Inflammatory macrophage (primary cell): ENCODE results near the gene MYCBPAP.

ENCODE experiments used
- DNase-seq, 2 donors: peaks; one replicate each; pipeline ENCODE4 v3.0.0-alpha.2; 2020 to 2022

The MYCBPAP gene

DNA sequence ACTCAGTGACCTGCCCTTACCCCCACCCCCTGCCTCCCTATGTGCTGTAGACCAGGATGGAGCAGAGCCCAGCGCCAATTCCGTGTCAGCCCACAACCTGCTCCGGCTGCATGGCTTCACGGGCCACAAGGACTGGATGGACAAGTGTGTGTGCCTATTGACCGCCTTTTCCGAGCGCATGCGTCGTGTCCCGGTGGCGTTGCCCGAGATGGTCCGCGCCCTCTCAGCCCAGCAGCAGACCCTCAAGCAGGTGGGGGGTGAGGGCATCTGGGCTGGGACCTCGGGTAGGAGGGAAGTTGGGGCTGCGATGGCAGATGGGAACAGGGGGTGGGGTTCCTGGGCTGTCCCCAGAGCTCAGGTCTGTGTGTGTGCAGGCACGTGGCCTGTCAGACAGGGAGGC is 46.0 kb downstream of the MYCBPAP start:
- DNase-seq, result no peak

DNA sequence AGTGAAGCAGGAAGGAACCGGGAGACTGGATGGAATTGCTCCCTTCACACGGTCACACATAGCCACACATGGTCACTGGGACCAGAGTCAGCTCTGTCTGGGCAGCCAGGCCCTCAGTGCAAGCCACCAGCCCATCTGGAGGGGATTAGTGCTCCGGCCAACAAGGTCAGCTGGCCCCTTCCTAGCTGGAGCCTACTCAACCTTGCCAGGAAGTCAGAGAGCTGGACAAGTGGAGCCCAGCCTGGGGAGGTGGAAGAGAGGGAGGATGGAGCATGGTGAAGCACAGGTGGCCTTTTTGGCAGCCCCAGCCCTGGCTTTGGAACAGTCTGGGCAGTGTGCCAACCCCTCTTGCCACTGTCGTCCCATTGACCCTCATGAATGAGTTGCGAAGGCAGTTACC is 48.6 kb downstream of the MYCBPAP start:
- no peak for DNase-seq

DNA sequence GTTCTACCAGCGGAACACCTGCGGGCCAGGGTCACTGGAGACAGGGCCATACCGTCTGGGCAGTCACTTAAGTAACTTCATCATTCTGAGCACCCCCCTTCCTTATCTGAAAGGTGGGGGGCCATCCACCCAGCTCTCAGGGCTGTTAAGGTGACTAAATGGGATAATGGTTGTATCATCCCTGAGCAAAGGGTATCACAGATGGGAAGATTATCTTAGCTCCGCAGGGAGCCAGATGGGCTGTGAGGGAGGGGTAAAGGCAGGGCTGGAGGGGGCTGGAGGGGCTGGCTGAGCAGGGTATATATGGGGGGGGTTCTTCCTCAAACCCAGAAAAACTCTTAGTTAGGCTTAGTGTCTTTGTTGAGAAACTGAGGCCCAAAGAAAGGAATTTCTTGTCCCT is 49.4 kb downstream of the MYCBPAP start:
- no peak for DNase-seq

DNA sequence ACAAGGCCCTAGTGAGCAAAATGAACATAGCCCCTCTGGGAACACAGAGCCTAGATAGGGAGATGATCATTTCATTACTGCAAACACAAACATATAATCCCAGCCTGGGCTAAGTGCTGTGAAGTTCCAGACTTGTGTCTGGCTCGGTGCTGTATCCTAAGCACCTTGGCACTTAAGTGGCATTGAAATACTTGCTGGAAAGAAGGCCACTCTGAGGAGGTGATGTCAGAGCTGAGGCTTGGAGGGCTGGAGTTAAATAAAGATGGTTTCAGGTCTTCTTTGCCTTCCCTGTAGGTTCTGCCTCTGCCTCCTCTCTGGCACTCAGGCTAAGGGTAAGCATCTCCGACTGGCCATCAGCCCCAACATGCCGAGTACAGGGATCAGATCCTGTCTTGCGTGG is 49.9 kb downstream of the MYCBPAP start:
- no peak for DNase-seq

DNA sequence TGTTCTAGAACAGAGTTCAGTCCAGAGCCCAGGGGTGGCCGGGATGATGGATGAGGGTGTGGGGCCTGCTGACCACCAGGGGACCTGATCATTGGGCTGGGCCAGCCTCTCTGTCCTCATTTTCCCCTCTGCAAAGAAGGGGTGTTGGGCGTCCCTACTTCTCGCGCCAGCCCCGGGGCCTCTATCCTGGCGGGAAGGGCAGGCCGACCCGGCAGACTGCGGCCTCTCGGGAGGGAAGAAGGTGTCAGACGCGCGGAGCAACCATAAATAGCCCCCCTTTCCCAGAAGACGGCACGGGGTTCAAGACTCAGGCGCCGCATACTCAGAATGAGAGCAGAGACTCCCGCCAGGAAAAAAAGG is 50.3 kb downstream of the MYCBPAP start:
- no peak for DNase-seq

DNA sequence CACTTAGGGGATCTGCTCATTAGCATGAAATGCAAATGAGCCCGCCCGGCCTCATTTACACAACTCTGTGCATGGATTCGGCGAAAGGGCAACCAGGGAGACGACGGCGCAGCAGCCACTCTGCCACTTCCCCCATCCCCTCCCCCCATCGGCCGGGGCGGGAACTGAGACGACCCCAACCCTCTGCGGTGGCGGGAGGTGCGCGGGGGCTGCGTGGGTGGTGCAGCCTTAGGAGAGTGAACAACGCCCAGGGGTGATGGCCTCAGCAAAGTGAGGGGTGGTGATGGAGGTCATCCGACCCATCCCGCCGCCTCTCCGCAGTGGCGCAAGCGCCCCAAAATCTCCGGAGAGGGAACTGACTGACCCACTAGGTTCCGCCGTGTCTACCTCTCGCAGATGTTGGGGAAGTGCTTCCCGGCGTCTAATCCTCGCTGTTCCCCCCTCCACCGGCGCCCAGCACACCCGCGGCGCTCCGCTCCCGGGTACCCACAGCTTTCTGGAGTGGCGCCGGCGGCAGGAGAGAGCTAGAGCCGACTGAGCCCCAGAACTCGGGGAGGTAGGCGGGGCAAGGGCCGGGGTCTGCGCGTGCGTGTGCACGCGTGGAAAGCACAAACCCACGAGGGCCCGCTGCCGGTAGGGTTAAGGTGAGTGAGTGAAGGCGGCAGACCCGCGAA is 50.8 kb downstream of the MYCBPAP start:
- DNase-seq, result peak; percentile 44 to 55

DNA sequence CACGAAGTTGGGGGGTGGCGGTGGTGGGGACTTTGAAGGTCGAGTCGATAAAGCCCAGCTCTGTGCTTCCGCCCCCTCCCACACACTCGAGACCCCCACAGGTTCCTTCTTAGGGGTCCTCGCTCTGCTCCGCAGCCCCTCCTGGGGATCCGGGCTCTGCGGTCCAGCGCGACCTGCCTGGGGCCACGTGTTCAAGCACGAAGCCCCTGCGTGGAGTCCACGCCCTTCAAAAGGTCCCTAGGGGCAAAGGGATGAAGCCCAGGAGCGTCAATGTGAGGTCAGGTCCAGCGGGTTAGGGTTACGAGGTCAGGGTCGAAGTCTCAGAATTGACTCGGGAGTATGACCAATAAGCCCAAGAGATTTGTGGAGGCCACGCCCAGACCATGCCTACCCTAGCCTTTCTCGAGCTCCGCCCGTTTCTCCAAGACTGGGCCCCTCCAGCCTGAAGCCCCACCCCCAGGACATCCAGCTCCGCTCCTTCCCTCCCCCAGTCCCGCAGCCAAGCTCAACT is 51.5 kb downstream of the MYCBPAP start:
- peak; percentile 57 for DNase-seq

DNA sequence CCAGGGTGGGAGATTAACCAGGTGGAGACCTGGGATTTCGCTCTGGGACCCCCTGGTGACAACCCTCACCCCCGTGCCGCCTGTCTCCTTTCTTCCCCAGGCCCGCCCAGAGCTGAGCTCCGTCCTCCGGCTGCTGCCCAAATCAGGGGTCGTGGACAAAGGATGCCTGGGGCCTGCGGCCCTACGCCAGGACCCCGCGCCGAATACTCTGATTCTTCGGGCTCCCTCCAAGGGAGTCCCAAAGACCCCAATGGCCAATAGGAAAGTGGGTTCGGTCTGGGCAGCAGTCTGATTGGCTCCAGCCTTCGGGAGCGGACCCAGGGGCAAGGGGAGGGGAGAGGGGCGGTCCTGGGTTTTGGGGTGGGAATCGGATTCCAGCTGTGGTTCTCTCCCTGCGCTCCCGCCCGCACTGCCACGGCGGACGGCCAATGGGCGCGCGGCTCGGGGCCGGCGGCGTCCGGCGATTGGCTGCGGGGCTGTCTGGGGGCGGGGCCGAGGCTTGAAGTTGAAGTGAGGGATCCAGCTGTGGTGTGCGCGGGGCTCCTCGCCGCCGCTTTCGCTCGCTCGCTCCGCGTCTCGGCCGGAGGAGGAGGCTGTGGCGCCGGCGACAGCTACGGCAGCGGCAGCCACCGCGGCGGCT is 52.1 kb downstream of the MYCBPAP start, which contains the start of gene CACNA1G:
CACNA1G (plus strand) TSS at position 531 of the 640 bp plus-strand sequence. CDS start 745 bp downstream, outside the sequence.
- peak; percentile 82 for DNase-seq

DNA sequence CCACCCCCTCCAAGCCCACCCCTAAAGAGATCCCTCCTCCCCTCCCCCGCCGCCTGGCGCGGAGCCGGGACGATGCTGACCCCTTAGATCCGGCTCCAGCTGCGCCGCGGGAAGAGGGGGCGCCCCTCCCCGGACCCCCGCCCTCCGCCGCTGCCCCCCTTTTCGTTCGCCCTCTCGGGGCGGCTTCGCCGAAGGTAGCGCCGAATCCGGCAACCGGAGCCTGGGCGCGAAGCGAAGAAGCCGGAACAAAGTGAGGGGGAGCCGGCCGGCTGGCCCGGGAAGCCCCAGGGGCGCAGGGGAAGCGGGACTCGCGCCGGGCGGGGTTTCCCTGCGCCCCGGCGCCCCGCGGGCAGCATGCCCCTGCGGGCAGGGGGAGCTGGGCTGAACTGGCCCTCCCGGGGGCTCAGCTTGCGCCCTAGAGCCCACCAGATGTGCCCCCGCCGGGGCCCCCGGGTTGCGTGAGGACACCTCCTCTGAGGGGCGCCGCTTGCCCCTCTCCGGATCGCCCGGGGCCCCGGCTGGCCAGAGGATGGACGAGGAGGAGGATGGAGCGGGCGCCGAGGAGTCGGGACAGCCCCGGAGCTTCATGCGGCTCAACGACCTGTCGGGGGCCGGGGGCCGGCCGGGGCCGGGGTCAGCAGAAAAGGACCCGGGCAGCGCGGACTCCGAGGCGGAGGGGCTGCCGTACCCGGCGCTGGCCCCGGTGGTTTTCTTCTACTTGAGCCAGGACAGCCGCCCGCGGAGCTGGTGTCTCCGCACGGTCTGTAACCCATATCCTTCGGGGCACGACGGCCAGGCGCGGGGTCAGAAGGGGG is 52.9 kb downstream of the MYCBPAP start:
- no peak for DNase-seq

DNA sequence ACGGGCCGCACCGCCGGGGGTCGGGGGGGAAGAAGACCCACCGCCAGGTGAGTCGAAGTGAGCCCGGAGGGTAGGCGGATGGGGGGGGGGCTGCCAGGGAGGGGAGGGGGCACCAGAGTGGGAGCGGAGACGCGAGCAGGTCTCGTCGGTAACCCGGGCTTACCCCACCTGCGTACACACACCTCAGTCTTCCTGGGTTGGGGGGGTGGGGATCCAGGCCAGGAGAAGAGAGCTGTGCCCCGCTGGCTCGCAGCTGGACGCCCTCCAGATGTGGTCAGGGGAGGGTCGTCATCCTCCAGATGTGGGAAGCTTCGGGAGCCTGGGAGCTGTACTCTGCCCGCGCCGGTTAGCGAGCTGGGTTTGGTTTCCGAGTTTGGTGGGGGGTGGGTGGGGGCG is 53.5 kb downstream of the MYCBPAP start:
- no peak for DNase-seq

DNA sequence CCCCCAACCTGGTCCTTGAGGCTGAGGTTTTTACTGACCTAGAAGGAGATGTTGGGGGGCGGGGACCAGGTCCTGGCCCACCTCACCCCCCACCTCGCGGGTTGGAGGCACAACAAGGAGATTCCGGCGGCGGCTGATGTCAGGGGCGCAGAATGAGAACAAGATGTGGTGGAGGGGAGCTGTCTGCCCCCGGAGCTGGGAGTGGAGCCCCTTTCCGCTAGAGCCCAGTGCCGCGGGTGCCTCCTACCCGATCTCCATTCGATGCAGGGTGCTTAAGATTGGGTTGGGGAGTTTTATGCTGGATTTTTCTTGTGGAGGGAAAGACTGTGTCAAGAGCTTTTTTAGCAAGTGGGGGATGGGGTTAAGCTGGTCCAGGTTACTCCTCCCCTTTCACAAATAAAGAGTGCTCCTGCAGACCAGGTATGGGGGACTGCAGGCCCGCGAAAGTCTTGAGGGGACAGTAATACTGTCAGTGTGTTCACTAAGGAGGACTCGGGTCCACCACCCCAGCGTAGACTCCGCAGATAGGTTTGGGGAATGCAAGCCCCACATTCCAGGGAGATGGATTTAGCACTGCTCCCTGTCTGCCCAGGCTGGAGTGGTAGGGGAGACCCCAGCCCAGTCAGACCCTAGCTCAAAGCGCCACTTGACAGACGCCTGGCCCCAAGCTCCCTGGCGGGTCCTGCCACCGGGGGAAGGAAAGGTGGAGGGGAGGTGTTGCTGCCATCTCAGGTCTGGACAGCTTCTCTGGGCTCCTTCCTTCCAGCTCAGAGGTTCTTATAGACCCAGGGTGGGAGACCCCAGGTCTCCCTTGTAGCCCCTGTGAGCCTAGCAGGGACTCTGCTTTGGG is 54.2 kb downstream of the MYCBPAP start:
- no peak for DNase-seq

DNA sequence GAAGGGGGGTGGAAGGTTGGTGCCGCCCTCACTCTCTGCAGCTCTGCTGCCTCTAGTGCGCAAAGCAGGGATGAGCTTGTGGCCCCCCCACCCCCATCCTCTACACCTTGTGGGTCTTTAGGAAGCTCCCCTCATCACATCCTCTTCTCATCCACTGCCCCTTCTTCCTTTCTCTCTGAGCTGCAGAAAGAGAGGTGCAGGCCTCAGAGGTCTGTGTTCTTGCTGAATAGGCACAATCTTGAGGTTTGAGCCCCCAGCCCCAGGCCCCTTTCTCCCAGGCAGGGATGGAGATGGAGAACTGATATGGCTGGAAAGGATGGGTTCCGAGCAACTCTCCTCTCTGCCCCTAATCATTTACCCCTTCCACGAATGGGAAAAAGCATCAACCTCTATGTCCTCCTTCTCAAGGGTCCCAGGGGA is 54.9 kb downstream of the MYCBPAP start:
- no peak for DNase-seq

DNA sequence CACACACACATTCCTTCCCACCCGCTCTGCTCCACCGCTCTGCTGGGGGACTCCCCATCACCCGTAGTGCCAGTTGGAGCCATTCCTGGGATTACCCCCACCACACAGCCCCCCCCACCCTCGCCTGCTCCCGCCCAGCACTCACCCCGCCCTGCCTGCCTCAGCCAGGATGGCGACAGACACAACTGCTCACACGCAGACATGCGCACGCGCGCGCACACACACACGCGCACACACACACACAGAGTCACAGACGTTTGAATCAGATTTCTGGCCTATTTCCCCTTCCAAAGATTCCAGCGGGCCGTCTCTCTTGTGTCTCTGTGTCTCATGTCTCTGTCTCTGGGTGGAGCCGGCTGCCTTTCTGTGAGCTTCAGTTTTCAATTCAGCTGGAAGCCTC is 56.7 kb downstream of the MYCBPAP start:
- peak; percentile 48 to 58 for DNase-seq

DNA sequence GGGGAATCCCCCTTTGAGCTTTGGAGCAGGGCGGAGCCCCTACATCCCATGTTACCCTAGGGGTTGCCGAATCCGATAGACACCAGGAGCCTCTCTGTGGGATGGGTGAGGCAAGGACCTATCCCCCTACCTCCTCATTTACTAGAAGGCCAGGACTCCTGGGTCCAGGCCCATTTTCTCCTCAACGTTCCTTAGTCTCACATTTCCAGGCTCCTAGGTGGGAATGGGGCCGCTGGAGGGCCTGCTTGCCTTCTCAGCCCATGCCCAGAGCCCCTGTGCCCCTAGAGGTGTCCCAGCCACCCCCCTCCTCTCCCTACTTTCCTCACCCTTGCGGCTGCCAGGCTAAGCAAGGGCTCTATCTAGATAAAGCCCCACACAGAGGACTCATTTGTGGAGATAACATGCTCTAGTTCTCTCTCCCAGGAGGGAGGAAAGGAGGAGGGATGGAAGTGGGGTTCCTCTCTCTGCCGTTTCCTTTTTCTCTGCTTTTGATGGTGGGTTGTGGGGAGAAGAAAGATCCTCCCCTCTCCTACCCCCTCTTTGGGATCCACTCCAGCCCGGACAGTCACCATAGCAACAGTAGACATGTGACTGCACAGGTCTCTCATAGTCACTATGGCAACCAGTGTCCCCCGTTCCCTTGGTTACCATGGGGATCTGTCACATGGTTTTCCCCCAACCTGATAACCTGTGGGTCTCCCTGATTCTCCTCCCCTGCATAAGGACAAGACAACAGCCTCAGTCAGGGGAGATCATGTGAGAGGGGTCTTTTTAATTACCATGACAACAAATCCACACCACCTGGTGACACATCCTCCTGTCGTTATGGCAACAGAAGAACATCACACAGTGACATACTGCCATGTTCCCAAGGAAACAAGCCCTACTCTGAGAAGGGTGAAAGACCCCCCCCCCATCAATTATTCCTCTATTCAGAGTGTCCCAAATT is 57.4 kb downstream of the MYCBPAP start:
- no peak for DNase-seq

DNA sequence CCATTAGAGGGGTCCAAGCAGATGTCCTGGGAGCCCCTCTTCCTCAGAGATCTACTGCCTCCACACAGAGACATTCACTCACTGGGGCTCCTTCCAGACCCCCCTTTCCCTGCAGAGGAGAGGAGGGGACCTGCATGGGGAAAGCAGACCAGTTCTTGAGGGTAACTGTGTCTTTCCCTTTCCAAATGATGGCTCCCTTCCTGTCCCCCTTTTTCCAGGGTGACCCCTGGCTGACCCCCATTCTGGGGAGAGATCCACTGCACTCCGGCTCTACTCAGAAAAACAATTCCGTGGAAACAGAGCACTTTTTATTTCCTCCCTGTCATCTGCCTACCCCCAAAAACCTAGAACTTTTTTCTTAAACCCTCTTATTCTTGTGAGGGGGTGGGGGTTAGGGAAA is 58.6 kb downstream of the MYCBPAP start:
- no peak for DNase-seq

DNA sequence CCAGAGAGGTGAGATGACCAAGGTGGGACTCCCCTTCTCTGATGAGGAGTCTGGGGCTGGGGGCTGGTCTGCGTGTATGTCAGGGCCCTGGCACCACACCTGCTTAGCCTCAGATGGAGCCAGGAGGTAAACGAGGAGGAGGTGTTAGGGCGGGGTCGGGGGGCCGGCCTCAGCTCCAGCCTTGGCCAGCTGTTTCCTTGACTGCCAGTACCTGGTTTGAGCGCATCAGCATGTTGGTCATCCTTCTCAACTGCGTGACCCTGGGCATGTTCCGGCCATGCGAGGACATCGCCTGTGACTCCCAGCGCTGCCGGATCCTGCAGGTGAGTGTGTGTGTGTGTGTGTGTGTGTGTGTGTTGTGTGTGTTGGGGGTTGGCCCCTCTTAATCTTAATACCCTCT is 60.4 kb downstream of the MYCBPAP start:
- DNase-seq, result no peak

DNA sequence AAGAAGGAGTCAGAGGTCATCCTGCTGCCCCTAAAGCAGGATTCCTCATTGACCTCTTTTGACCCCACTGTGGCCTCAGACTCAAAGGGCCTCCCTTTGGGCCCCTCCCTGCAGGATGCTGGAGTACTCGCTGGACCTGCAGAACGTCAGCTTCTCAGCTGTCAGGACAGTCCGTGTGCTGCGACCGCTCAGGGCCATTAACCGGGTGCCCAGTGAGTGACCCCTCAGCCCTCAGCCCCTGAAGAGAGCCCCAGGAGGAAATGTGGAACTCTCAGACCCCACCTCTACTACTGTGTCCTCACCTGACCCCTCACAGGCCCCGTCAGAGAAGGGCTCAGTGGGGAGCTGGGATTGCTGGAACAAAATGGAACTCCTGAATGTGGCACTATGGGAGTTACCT is 61.4 kb downstream of the MYCBPAP start:
- no peak for DNase-seq

DNA sequence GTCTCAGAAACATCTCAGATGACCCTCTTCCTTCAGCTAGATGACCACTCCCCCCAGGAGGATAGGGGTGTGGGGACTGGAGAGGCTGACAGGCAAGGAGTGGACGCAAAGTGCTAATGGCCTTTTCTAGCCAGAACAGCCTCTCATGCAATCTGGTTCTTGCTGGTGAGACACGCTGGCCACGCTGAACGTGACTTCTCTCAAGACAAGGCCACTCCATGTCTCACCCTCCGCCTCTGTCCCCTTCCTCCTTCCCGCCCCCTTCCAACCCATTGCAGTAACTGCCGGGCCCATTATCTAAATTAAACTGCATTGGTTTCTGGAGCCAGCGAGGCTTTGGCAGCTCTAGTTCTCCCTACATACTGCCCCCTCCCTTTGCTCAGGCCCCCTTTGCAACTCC is 61.8 kb downstream of the MYCBPAP start:
- no peak for DNase-seq

DNA sequence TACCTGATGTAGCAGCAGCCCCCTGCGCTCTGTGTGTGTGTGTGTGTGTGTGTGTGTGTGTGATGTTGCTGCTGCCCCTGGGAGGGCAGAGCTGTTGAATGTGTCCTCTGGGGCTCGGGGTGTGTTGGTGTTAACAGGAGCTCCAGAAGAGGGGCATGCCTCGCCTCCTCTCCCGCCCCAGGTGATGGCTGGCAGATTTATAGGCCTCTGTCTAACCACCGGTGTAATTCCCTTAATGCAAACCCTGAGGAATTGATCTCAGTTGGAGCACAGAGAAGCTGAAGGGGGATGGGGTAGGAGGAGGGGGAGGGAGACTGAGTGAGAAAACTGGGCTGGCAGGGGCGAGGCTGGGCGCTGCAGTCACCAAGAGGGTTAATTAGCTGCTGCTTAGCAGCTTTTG is 62.3 kb downstream of the MYCBPAP start:
- DNase-seq, result no peak

DNA sequence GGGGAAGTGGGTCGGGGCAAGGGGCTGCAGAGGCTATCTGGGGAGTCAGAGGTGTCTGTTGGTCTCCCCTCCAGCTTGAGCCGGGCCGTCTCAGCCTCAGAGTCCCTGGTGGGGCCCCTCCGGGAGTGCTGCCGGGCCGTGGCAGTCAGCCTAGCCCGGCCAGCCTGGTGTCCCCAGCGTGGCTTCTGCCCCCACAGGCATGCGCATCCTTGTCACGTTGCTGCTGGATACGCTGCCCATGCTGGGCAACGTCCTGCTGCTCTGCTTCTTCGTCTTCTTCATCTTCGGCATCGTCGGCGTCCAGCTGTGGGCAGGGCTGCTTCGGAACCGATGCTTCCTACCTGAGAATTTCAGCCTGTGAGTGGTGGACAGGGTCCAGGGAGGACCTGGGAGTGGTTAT is 63.4 kb downstream of the MYCBPAP start:
- no peak for DNase-seq

DNA sequence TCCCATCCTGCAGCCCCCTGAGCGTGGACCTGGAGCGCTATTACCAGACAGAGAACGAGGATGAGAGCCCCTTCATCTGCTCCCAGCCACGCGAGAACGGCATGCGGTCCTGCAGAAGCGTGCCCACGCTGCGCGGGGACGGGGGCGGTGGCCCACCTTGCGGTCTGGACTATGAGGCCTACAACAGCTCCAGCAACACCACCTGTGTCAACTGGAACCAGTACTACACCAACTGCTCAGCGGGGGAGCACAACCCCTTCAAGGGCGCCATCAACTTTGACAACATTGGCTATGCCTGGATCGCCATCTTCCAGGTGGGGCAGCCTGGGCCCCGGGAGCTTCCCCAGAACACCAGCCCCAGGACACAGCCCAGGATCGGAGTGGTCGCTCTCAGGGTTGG is 64.3 kb downstream of the MYCBPAP start:
- DNase-seq, result no peak
